HCT116 (cell line): ENCODE data around the gene TIAM2. TPM values are rescaled to one million over a fixed set of nuclear protein-coding genes. Genes with fewer than 3 reads are reported as not detected.

Experiments used
- ATAC-seq: fragments of 200-7000 bp; cut with Tn5 transposase; 2 replicates; pipeline ENCODE4 v1.9.1; 2020; ENCODE audit warnings: mild to moderate bottlenecking, moderate library complexity
- BruUV-seq: library from RNA; stranded (reverse); fragments of 400-500 nt; replicated peaks from 2 replicates; lab custom pipeline; 2021; lab: Mats Ljungman, UMichigan
- CTCF ChIA-PET: fragments of 300-600 bp; sonication (Branson Sonifier 250); formaldehyde crosslinking; loops from one replicate; lab custom pipeline; 2021; ENCODE audit warnings: antibody characterized with exemption; lab: Charles Lee
- POLR2A ChIA-PET: fragments of 300-600, 350-600 bp; sonication (Branson Sonifier 250); formaldehyde crosslinking; loops from one replicate; lab custom pipeline; 2021; ENCODE audit warnings: antibody characterized with exemption; lab: Charles Lee
- RAD21 ChIA-PET, 2 experiments: fragments of 300-600 bp; sonication (Branson Sonifier 250); formaldehyde crosslinking; loops; one replicate each; lab custom pipeline; 2023; ENCODE audit warnings: low total read pairs in 2 of 2; ENCODE audit not compliant: uncharacterized antibody in 2 of 2, unreplicated experiment in 2 of 2, low non-redundant PET in 1 of 2; lab: Charles Lee
- DNase-seq: peaks from one replicate; pipeline ENCODE4 v3.0.0-alpha.2; 2010; ENCODE audit warnings: low read depth, low spot score
- H2AFZ ChIP-seq: fragments of 200-600 bp; shearing (Covaris generic), sonication (generic); 2 replicates; pipeline ENCODE4 v1.6.1; 2017; ENCODE audit warnings: low read depth, mixed run types, mixed read lengths, antibody characterized with exemption, low read length; ENCODE audit not compliant: poor library complexity, severe bottlenecking
- H3K27ac ChIP-seq: 2 replicates; pipeline ENCODE4 v1.5.1; 2012; ENCODE audit warnings: low read depth, low read length
- H3K27me3 ChIP-seq: fragments of 200-600 bp; sonication (generic); 2 replicates; pipeline ENCODE4 v1.6.1; 2016; ENCODE audit warnings: mixed run types, low read length, mixed read lengths; ENCODE audit not compliant: insufficient read depth
- H3K36me3 ChIP-seq, 2 experiments: fragments of 200-500 bp in 1 of 2; fragments of 200-600 bp in 1 of 2; sonication (Bioruptor generic) in 1 of 2; sonication (generic) in 1 of 2; 2 replicates each; pipeline versions ENCODE4 v1.5.1 to v1.6.1; 2014 to 2016; ENCODE audit warnings: low read length in 2 of 2, inconsistent platforms in 1 of 2, mixed read lengths in 1 of 2, mixed run types in 1 of 2; ENCODE audit not compliant: insufficient read depth in 2 of 2, control insufficient read depth in 1 of 2
- H3K4me1 ChIP-seq, 2 experiments: fragments of 200-600 bp in 1 of 2; sonication (generic) in 1 of 2; 2 replicates each; pipeline versions ENCODE4 v1.5.1 to v1.6.1; 2012 to 2017; ENCODE audit warnings: low read length in 2 of 2, inconsistent platforms in 1 of 2, mild to moderate bottlenecking in 1 of 2, mixed read lengths in 1 of 2, mixed run types in 1 of 2, moderate library complexity in 1 of 2; ENCODE audit not compliant: insufficient read depth in 2 of 2, control insufficient read depth in 1 of 2
- H3K4me2 ChIP-seq: fragments of 200-600 bp; sonication (generic); 2 replicates; pipeline ENCODE4 v1.6.1; 2017; ENCODE audit warnings: mixed run types, low read length, mixed read lengths
- H3K4me3 ChIP-seq, 2 experiments: fragments of 200-600 bp in 1 of 2; sonication (generic) in 1 of 2; replicated peaks in 1 of 2; 2 replicates each; pipeline ENCODE4 v1.5.1; 2011 to 2016; ENCODE audit warnings: low read length in 2 of 2, control low read depth in 1 of 2, low read depth in 1 of 2, mild to moderate bottlenecking in 1 of 2, mixed read lengths in 1 of 2, mixed run types in 1 of 2
- H3K79me2 ChIP-seq: fragments of 200-600 bp; sonication (generic); 2 replicates; pipeline ENCODE4 v1.6.1; 2017; ENCODE audit warnings: mild to moderate bottlenecking, mixed run types, low read length, moderate library complexity, mixed read lengths; ENCODE audit not compliant: insufficient read depth
- H3K9ac ChIP-seq: fragments of 200-600 bp; sonication (generic); 2 replicates; pipeline ENCODE4 v1.6.1; 2016; ENCODE audit warnings: low read length, mixed read lengths
- H3K9me2 ChIP-seq: fragments of 200-600 bp; sonication (generic), shearing (Covaris generic); 2 replicates; pipeline ENCODE4 v1.6.1; 2017; ENCODE audit warnings: mixed run types, mild to moderate bottlenecking, moderate library complexity; ENCODE audit not compliant: insufficient read depth
- H3K9me3 ChIP-seq, 2 experiments: fragments of 200-500 bp in 1 of 2; fragments of 200-600 bp in 1 of 2; sonication (Bioruptor generic) in 1 of 2; sonication (generic) in 1 of 2; 2 replicates each; pipeline ENCODE4 v1.6.1; 2014 to 2017; ENCODE audit warnings: low read length in 2 of 2, mixed read lengths in 2 of 2, inconsistent platforms in 1 of 2, low read depth in 1 of 2, mild to moderate bottlenecking in 1 of 2, mixed run types in 1 of 2, moderate library complexity in 1 of 2; ENCODE audit not compliant: control insufficient read depth in 1 of 2, insufficient read depth in 1 of 2
- H4K20me1 ChIP-seq: fragments of 200-600 bp; sonication (generic), shearing (Covaris generic); 2 replicates; pipeline ENCODE4 v1.6.1; 2017; ENCODE audit warnings: mixed run types, mild to moderate bottlenecking, moderate library complexity; ENCODE audit not compliant: insufficient read depth
- ATF3 ChIP-seq: IDR thresholded peaks from 2 replicates; pipeline ENCODE4 v1.6.1; 2012
- CBX3 ChIP-seq: IDR thresholded peaks from 2 replicates; pipeline ENCODE4 v1.6.1; 2012; ENCODE audit warnings: low read depth
- CEBPB ChIP-seq: IDR thresholded peaks from 2 replicates; pipeline ENCODE4 v1.6.1; 2012; ENCODE audit warnings: low read depth
- CTCF ChIP-seq, 3 experiments: fragments of 200-600 bp in 1 of 3; sonication (generic) in 1 of 3; IDR thresholded peaks in 2 of 3; conservative IDR thresholded peaks in 1 of 3; 2 replicates each; pipeline ENCODE4 v1.5.1; 2012 to 2017; ENCODE audit warnings: low read depth in 2 of 3, low read length in 2 of 3, antibody characterized with exemption in 1 of 3, borderline replicate concordance in 1 of 3, control low read depth in 1 of 3, mild to moderate bottlenecking in 1 of 3, mixed read lengths in 1 of 3, mixed run types in 1 of 3, moderate library complexity in 1 of 3; ENCODE audit not compliant: insufficient read depth in 1 of 3
- EZH2 ChIP-seq: fragments of 200-600 bp; sonication (generic); IDR thresholded peaks from 2 replicates; pipeline ENCODE4 v1.6.1; 2017; ENCODE audit warnings: antibody characterized with exemption, mixed run types
- EZH2phosphoT487 ChIP-seq: fragments of 200-600 bp; IDR thresholded peaks from 2 replicates; pipeline ENCODE4 v1.6.1; 2018; ENCODE audit warnings: antibody characterized with exemption, borderline replicate concordance
- FOSL1 ChIP-seq: IDR thresholded peaks from 2 replicates; pipeline ENCODE4 v1.6.1; 2012; ENCODE audit warnings: low read depth
- POLR2A ChIP-seq: IDR thresholded peaks from 2 replicates; pipeline ENCODE4 v1.7.0; 2011; ENCODE audit warnings: borderline replicate concordance; ENCODE audit not compliant: insufficient read depth, insufficient read length; ENCODE audit errors: extremely low read depth
- REST ChIP-seq: IDR thresholded peaks from 2 replicates; pipeline ENCODE4 v1.6.1; 2012; ENCODE audit warnings: low read depth
- SIN3A ChIP-seq: IDR thresholded peaks from 2 replicates; pipeline ENCODE4 v1.6.1; 2012; ENCODE audit warnings: low read depth
- SP1 ChIP-seq: IDR thresholded peaks from 2 replicates; pipeline ENCODE4 v1.6.1; 2012; ENCODE audit warnings: low read depth
- TCF7L2 ChIP-seq: IDR thresholded peaks from 2 replicates; pipeline ENCODE4 v1.7.0; 2011; ENCODE audit warnings: borderline replicate concordance, inconsistent platforms; ENCODE audit not compliant: insufficient read depth, insufficient read length; ENCODE audit errors: extremely low read depth
- YY1 ChIP-seq: IDR thresholded peaks from 2 replicates; pipeline ENCODE4 v1.6.1; 2011; ENCODE audit warnings: low read length, low read depth, moderate library complexity, mild to moderate bottlenecking; ENCODE audit not compliant: insufficient replicate concordance; ENCODE audit errors: extremely low read depth
- ZBTB33 ChIP-seq: IDR thresholded peaks from 2 replicates; pipeline ENCODE4 v1.6.1; 2011; ENCODE audit warnings: mild to moderate bottlenecking, low read length, moderate library complexity; ENCODE audit not compliant: insufficient replicate concordance; ENCODE audit errors: extremely low read depth
- intact Hi-C: fragments of 100-400 bp; cut with micrococcal nuclease; formaldehyde crosslinking; loops from 2 replicates; pipeline ENCODE4 v1.10.0; 2022
- total RNA-seq: library from RNA; stranded (reverse); gene quantifications from one replicate; pipeline ENCODE4 v1.2.1, GENCODE V29; 2021; ENCODE audit not compliant: unreplicated experiment
- TF ChIP-seq, protein P1 (sequence below): IDR thresholded peaks from 2 replicates; pipeline ENCODE4 v1.6.1; 2012

The TIAM2 gene
- total RNA-seq, 1 experiment from 2014 or later, result 9.4 TPM

DNA sequence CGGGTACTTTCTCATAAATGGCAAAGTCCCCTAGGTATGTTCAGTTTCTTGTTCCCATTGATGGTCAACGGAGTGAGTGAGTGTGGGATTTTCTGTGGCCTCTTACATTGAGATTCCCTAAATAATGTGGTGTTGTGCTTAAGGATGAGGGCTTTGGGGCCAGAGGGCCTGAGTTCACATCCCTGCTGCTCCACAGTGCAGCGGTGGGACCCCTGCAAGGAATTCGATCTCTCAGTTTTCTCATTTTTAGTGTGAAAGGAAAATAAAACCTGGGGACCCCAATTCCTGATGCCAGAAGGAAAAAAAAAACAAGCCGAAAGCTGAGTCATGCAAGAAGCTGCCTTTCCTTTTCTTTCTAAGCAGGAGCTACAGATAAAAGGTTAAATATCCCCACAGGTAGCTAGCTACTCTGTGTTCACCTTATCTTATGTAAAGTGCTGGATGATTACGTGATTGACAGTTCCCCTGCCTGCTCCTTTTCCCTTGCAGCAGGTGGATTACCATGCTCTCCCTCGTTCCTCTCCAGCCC lies 148.5 kb downstream of the TIAM2 start:
- no peak for TF ChIP-seq CEBPB
- no peak for TF ChIP-seq YY1
- TF ChIP-seq TCF7L2, result no peak
- no peak for TF ChIP-seq SP1
- TF ChIP-seq, protein P1, sequence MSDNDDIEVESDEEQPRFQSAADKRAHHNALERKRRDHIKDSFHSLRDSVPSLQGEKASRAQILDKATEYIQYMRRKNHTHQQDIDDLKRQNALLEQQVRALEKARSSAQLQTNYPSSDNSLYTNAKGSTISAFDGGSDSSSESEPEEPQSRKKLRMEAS, result no peak
- TF ChIP-seq EZH2phosphoT487, result no peak
- no peak for TF ChIP-seq SIN3A
- TF ChIP-seq REST, result no peak
- no peak for TF ChIP-seq CBX3
- TF ChIP-seq POLR2A, result no peak
- TF ChIP-seq ZBTB33, result no peak
- no peak for TF ChIP-seq FOSL1
- TF ChIP-seq EZH2, result no peak
- no peak for TF ChIP-seq ATF3
- TF ChIP-seq CTCF (IDR thresholded peaks at IDR 0.05 in 2 of 3, conservative IDR thresholded peaks at IDR 0.05 in 1 of 3; ENCODE audit: borderline replicate concordance in 1 of 3, insufficient read depth in 1 of 3, low read depth in 2 of 3, low read length in 2 of 3), result no peak
- Histone ChIP-seq H3K4me1 (no peaks in the 10 kb centered on the region), H3K4me3 (no peak overlapping the region), H3K9me3 (no peaks in the 10 kb centered on the region), H3K36me3 (no peaks in the 10 kb centered on the region), H3K9ac (no peak overlapping the region), H4K20me1 (no peaks in the 10 kb centered on the region), H2AFZ (no peak overlapping the region), H3K79me2 (no peaks in the 10 kb centered on the region), H3K27ac (no peak overlapping the region), H3K27me3 (no peaks in the 10 kb centered on the region), H3K4me2 (no peak overlapping the region), H3K9me2 (no peaks in the 10 kb centered on the region)
- ChIA-PET CTCF (no interaction called here), RAD21 (no interaction called here), POLR2A (no interaction called here)
- intact Hi-C loops, result no loop called here
- BruUV-seq, result no TSS peak
- DNase-seq (no peak), ATAC-seq (no peak)
